ENCODE results near the gene SPAM1.
"Not testable (repeated sequence)": the region's sequence is repeated elsewhere in the genome, so short reads cannot be mapped to it uniquely, and the experiment has no call there.

SPAM1 gene

GRCh38 chr7:123996327-123996625, 71.2 kb downstream of the SPAM1 start:
- 100% methylated on average over 4 of the region's 6 CpGs for WGBS (ENCODE audit: insufficient coverage)
- Histone ChIP-seq H3K4me3 (ENCODE audit: control insufficient read depth in 1 of 7, extremely low read depth in 1 of 7, insufficient read depth in 4 of 7, low read depth in 2 of 7, low read length in 6 of 7) (no peak overlapping the region), H3K27me3 (replicated peaks in 2 of 5; ENCODE audit: control insufficient read depth in 4 of 5, insufficient read depth in 5 of 5, low read length in 4 of 5) (no peaks in the 10 kb centered on the region), H3K36me3 (ENCODE audit: control insufficient read depth in 4 of 4, insufficient read depth in 4 of 4, low read length in 3 of 4) (no peaks in the 10 kb centered on the region), H3K9me3 (ENCODE audit: control extremely low read depth in 1 of 5, control insufficient read depth in 4 of 5, insufficient read depth in 2 of 5, low read depth in 1 of 5, low read length in 4 of 5) (no peaks in the 10 kb centered on the region), H3K4me1 (ENCODE audit: control extremely low read depth in 1 of 4, control insufficient read depth in 4 of 4, insufficient read depth in 4 of 4, low read length in 3 of 4) (no peaks in the 10 kb centered on the region), H3K27ac (ENCODE audit: insufficient read depth in 1 of 2, low read depth in 1 of 2, low read length in 2 of 2, poor library complexity in 1 of 2, severe bottlenecking in 2 of 2) (no peak overlapping the region)
- ChIA-PET POLR2A (no interaction called here), CTCF (no interaction called here)
- DNase-seq, result no peak

GRCh38 chr7:123998921-123999320, 73.9 kb downstream of the SPAM1 start:
- DNase-seq, result no peak
- 91% methylated on average over 5 of the region's 5 CpGs for WGBS (ENCODE audit: insufficient coverage)
- Histone ChIP-seq H3K9me3 (ENCODE audit: control extremely low read depth in 1 of 5, control insufficient read depth in 4 of 5, insufficient read depth in 2 of 5, low read depth in 1 of 5, low read length in 4 of 5) (no peaks in the 10 kb centered on the region), H3K4me1 (ENCODE audit: control extremely low read depth in 1 of 4, control insufficient read depth in 4 of 4, insufficient read depth in 4 of 4, low read length in 3 of 4) (no peaks in the 10 kb centered on the region), H3K27ac (ENCODE audit: insufficient read depth in 1 of 2, low read depth in 1 of 2, low read length in 2 of 2, poor library complexity in 1 of 2, severe bottlenecking in 2 of 2) (no peak overlapping the region), H3K4me3 (ENCODE audit: control insufficient read depth in 1 of 7, extremely low read depth in 1 of 7, insufficient read depth in 4 of 7, low read depth in 2 of 7, low read length in 6 of 7) (no peak overlapping the region), H3K36me3 (ENCODE audit: control insufficient read depth in 4 of 4, insufficient read depth in 4 of 4, low read length in 3 of 4) (no peaks in the 10 kb centered on the region), H3K27me3 (replicated peaks in 2 of 5; ENCODE audit: control insufficient read depth in 4 of 5, insufficient read depth in 5 of 5, low read length in 4 of 5) (no peaks in the 10 kb centered on the region)
- ChIA-PET POLR2A (no interaction called here), CTCF (no interaction called here)

GRCh38 chr7:123999703-124000102, 74.7 kb downstream of the SPAM1 start:
- no CpG with 5 or more reads among the region's 3 CpGs for WGBS (ENCODE audit: insufficient coverage)
- no peak for DNase-seq
- ChIA-PET POLR2A (no interaction called here), CTCF (no interaction called here)
- no peak overlapping the region for H3K27ac ChIP-seq (ENCODE audit: insufficient read depth in 1 of 2, low read depth in 1 of 2, low read length in 2 of 2, poor library complexity in 1 of 2, severe bottlenecking in 2 of 2)
- H3K9me3 ChIP-seq (ENCODE audit: control extremely low read depth in 1 of 5, control insufficient read depth in 4 of 5, insufficient read depth in 2 of 5, low read depth in 1 of 5, low read length in 4 of 5), result no peaks in the 10 kb centered on the region
- no peak overlapping the region for H3K4me3 ChIP-seq (ENCODE audit: control insufficient read depth in 1 of 7, extremely low read depth in 1 of 7, insufficient read depth in 4 of 7, low read depth in 2 of 7, low read length in 6 of 7)
- no peaks in the 10 kb centered on the region for H3K36me3 ChIP-seq (ENCODE audit: control insufficient read depth in 4 of 4, insufficient read depth in 4 of 4, low read length in 3 of 4)
- no peaks in the 10 kb centered on the region for H3K27me3 ChIP-seq (replicated peaks in 2 of 5; ENCODE audit: control insufficient read depth in 4 of 5, insufficient read depth in 5 of 5, low read length in 4 of 5)
- H3K4me1 ChIP-seq (ENCODE audit: control extremely low read depth in 1 of 4, control insufficient read depth in 4 of 4, insufficient read depth in 4 of 4, low read length in 3 of 4), result no peaks in the 10 kb centered on the region

GRCh38 chr7:124008296-124008695, 83.3 kb downstream of the SPAM1 start:
- H3K4me3 ChIP-seq (ENCODE audit: control insufficient read depth in 1 of 7, extremely low read depth in 1 of 7, insufficient read depth in 4 of 7, low read depth in 2 of 7, low read length in 6 of 7); POLR2A ChIA-PET; H3K27me3 ChIP-seq (replicated peaks in 2 of 5; ENCODE audit: control insufficient read depth in 4 of 5, insufficient read depth in 5 of 5, low read length in 4 of 5); H3K36me3 ChIP-seq (ENCODE audit: control insufficient read depth in 4 of 4, insufficient read depth in 4 of 4, low read length in 3 of 4); CTCF ChIA-PET; H3K27ac ChIP-seq (ENCODE audit: insufficient read depth in 1 of 2, low read depth in 1 of 2, low read length in 2 of 2, poor library complexity in 1 of 2, severe bottlenecking in 2 of 2); H3K4me1 ChIP-seq (ENCODE audit: control extremely low read depth in 1 of 4, control insufficient read depth in 4 of 4, insufficient read depth in 4 of 4, low read length in 3 of 4); DNase-seq; H3K9me3 ChIP-seq (ENCODE audit: control extremely low read depth in 1 of 5, control insufficient read depth in 4 of 5, insufficient read depth in 2 of 5, low read depth in 1 of 5, low read length in 4 of 5): not testable (repeated sequence)
- 88% methylated on average over 6 of the region's 6 CpGs for WGBS (ENCODE audit: insufficient coverage)

GRCh38 chr7:124009321-124009720, 84.3 kb downstream of the SPAM1 start:
- Histone ChIP-seq H3K27me3 (replicated peaks in 2 of 5; ENCODE audit: control insufficient read depth in 4 of 5, insufficient read depth in 5 of 5, low read length in 4 of 5) (no peaks in the 10 kb centered on the region), H3K9me3 (ENCODE audit: control extremely low read depth in 1 of 5, control insufficient read depth in 4 of 5, insufficient read depth in 2 of 5, low read depth in 1 of 5, low read length in 4 of 5) (no peaks in the 10 kb centered on the region), H3K27ac (ENCODE audit: insufficient read depth in 1 of 2, low read depth in 1 of 2, low read length in 2 of 2, poor library complexity in 1 of 2, severe bottlenecking in 2 of 2) (no peak overlapping the region), H3K4me3 (ENCODE audit: control insufficient read depth in 1 of 7, extremely low read depth in 1 of 7, insufficient read depth in 4 of 7, low read depth in 2 of 7, low read length in 6 of 7) (no peak overlapping the region), H3K4me1 (ENCODE audit: control extremely low read depth in 1 of 4, control insufficient read depth in 4 of 4, insufficient read depth in 4 of 4, low read length in 3 of 4) (no peaks in the 10 kb centered on the region), H3K36me3 (ENCODE audit: control insufficient read depth in 4 of 4, insufficient read depth in 4 of 4, low read length in 3 of 4) (no peaks in the 10 kb centered on the region)
- no peak for DNase-seq
- POLR2A ChIA-PET, result no interaction called here
- CTCF ChIA-PET, result no interaction called here
- no CpG with 5 or more reads among the region's 2 CpGs for WGBS (ENCODE audit: insufficient coverage)
